Caki2 (cell line): Measurements from ENCODE around the gene DOCK1. TPM values are rescaled to one million over a fixed set of nuclear protein-coding genes. Genes with fewer than 3 reads are reported as not detected.

ENCODE experiments used
- DNase-seq: peaks from one replicate; pipeline ENCODE4 v3.0.0-alpha.2; 2015; ENCODE audit warnings: low read depth
- in situ Hi-C: cut with HindIII; loops from 2 replicates; pipeline ENCODE4 v1.10.0; 2016; ENCODE audit warnings: low sequenced_read_pairs, low pct_unique_long_range_greater_than_20kb, mixed read lengths
- total RNA-seq: library from RNA; depleted of rRNA; stranded (reverse); fragments of >200 nt; shearing (Covaris generic); gene quantifications from 2 replicates; pipeline ENCODE4 v1.2.3, GENCODE V29; 2014; ENCODE audit warnings: low replicate concordance

Gene DOCK1
- total RNA-seq, 1 experiment from 2014 or later: 17.1 TPM

- in situ Hi-C loops: no loop called here
- no peak for DNase-seq
Measured at GRCh38 chr10:127157506-127158200, 252.4 kb downstream of the DOCK1 start.

DNA sequence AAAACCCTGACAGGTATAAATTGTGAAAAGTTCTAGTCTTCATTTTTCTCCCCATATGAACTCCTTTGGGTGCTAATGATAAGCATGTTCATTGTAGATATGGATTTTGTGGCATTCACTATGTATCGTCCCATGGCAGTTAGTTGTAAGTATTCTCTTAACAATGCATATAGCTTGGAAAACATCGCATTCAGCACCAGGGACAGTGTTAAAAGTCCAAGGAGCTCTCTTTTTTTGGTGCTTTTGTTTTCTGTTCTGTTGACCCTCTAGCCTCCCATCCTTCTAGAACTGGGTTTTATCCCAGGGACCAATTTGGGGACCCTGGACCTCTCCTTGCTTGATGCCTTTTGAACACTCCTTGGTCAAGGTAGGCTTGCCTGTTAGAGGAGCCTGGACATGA lies 253.4 kb downstream of the DOCK1 start:
- no peak for DNase-seq
- in situ Hi-C loops: no loop called here

DNA sequence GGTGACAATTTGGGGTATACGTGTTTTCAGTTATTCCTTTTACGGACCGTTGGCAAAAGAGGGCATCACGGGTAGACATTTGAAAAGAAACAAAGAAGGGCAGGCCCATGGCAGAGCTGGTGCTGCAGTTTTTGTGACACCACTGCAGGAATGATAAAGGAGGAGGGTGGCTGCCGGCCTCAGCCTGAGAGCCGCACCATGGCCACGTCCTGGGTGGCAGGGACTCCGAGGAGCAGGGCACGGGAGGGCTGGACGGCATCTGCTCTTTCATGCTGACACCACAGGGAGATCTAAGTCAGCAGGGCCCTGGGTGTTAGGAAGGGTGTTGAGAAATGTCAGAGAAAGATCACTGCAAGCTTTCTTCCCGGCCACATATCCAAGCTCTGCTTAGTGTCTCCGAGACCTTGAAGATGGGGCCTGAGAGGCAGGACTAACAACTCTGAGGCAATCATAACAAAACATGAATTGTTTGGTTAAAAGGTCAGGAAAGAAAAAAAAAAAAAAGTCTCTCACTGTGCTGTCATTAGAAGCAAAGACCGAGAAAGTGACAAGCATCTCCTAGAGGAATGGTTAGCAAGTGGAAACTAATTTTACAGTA lies 254.5 kb downstream of the DOCK1 start:
- in situ Hi-C loops: no loop called here
- no peak for DNase-seq

GRCh38 chr10:127161482-127161881 lies 256.3 kb downstream of the DOCK1 start:
- DNase-seq: no peak
- in situ Hi-C loops: no loop called here

DNA sequence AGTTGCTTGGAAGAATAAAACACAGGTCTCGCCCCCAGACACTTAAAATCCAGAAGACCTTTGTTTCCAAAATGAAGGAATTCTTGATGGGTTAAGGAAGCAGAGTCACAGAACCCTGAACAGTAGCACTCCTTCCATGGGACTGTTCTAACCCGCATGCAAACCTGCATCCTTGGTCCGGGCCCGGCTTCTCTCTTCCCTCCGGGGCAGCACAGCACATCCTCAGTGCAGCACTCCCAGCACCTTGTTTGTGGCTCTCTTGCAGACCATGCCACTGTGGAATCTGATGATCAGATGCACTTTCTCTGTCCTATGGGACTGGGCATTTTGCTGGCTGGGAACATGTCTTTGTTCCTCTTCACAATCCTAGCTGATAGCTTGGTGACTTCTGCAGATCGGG lies 257.6 kb downstream of the DOCK1 start:
- DNase-seq: no peak
- in situ Hi-C loops: no loop called here

DNA sequence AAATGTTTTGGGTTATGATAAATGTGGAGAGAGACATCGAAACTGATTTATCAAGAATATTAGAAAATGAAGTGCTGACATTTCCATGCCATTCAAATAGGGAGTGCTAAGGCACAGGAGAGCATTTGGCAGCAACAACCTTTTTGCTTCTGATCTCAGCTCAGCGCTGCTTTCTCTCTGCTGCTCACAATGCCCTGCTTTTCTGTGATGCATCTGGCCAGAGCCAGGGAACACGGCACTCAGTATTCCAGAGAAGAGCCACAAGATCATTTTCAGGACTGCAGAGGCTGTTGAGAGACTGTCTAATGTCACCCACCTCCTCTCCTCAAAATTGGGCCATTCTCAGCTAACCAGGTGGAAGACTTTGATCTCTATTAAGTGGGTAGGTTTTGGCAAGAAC lies 263.0 kb downstream of the DOCK1 start:
- no peak for DNase-seq
- in situ Hi-C loops: no loop called here

DNA sequence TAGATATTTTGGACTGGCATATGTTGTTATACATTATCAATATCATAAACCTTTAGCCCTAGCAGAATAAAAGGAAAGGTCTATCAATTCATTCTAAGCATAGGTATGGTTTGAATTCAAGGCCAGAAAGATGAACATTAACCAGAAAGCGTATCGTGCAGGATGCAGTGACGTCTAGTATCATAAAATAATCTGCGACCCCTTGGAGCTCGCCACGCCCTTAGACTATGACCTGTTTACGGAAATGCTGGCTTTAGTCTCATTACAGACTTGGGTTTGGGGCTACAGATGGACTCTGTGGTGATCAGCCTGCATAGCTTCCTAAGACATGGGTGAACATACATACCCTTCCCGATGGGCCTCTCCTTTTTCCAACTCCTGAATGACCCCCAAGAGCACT lies 269.6 kb downstream of the DOCK1 start:
- in situ Hi-C loops: no loop called here
- no peak for DNase-seq

GRCh38 chr10:127175357-127176110 lies 270.3 kb downstream of the DOCK1 start:
- in situ Hi-C loops: no loop called here
- no peak for DNase-seq

GRCh38 chr10:127176649-127177048 lies 271.4 kb downstream of the DOCK1 start:
- no peak for DNase-seq
- in situ Hi-C loops: no loop called here

GRCh38 chr10:127179612-127180250 lies 274.5 kb downstream of the DOCK1 start:
- in situ Hi-C loops: no loop called here
- DNase-seq: no peak

DNA sequence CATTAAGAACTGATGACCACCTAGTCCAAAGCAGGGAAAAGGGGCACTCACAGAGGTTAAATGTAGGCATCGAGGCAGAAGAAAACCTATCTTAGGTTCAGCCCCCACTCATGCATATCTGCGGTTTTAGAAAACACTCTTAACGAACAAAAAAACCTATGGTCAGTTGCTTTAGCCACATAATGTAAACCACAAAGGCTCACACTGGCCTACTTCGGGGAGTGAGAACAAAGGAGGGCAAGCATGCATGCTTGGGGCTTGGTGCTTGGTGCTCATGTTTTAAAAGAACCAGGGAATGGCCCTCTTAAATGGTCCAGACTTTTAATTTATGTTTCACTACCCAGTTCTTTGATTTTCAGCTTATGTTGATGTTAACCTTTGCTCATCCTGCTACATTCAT lies 276.9 kb downstream of the DOCK1 start:
- no peak for DNase-seq
- in situ Hi-C loops: no loop called here

GRCh38 chr10:127184582-127184981 lies 279.4 kb downstream of the DOCK1 start:
- no peak for DNase-seq
- in situ Hi-C loops: no loop called here

DNA sequence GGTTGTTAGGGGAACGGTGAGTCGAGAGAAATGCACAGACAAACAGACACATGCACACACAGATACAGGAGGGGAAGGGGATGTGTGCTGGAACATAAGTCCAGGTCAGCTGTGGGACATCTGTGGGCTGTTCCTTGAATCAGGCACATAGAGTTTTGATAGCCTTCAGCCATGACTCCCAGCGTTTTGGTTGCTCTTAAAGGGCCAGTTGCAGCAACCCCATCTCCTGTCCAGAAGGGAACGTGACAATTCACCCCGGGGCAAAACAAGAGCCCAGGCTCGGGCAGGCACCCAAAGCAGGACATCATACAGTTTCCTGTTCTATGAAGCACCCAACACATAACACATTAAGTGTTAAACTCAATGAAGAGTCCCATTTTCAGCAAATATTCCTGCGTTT lies 281.6 kb downstream of the DOCK1 start:
- no peak for DNase-seq
- in situ Hi-C loops: no loop called here

DNA sequence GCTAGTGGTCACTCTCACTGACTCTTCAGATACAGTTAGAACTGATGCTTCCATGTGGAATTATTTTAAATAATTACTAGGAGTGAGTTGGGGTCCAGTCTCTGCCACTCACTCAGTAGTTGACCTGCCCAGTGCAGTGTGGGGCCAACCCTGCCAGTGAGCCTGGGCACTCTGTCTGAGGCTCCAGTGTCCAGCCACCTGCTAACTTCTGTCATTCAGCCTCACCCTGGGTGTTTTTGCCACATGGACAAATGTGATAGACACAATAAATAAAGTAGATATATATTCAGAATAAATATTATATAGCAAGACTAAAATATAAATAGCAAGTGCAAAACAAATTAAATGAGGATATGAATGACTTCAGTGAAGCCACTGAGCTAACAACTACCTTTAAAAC lies 284.0 kb downstream of the DOCK1 start:
- no peak for DNase-seq
- in situ Hi-C loops: no loop called here

DNA sequence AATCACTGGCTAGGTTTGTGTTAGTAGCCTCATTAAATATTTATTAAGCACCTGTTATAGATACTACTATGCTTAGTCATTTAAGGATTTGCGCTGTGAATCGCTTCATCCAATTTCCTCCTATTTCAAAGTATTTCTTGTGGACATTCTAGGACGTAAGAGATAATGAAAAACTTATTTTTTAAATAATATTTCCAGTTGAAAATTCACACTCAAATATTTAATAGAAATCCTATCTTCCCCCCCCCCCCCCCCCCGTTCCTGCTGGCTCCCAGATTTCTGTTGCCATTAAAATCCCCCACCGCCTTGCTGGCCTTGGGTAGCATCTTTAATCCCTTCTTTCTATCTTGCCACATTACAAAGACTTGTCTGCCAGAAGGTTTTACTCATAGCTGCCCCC lies 285.2 kb downstream of the DOCK1 start:
- in situ Hi-C loops: no loop called here
- no peak for DNase-seq

DNA sequence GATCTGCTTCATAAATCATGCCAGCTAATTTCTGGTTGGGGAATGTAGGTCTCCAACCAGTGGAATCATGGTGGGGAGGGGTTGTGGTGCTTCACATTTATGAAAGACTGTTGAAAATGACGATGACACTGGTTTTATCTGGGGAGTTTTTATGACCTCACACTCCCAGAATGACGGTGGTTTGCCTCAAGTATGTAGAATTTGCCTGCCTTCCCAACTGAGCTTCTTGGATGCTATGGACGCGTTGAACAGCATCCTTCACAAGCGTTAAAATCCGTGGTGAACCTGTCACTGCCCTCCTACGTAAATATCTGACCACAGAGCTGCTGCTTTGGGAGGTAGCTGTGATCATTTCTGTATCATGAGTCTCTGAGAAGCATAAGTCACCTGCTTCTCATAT lies 287.9 kb downstream of the DOCK1 start:
- in situ Hi-C loops: no loop called here

DNA sequence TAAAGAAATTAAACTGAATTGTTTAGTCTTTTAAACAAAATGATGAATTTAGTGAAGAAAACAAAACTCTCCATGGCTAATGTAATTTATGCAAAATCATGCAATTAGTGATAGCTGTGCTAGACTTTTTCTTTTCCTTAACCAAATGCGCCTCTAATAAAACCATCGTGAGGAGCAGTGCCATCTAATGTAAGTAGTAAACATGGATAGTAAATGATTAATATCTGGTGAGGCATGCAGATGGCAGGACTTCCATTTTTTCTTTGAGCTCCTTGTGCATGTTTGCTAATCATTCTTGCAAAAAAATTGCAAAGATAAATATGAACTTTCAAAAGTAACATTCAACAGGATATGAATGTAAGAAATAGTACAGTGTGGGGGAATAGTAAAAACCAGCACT lies 288.9 kb downstream of the DOCK1 start:
- in situ Hi-C loops: no loop called here
- DNase-seq: no peak

More for the DNA sequence above, 287.9 kb downstream of the DOCK1 start:
- DNase-seq: no peak

DNA sequence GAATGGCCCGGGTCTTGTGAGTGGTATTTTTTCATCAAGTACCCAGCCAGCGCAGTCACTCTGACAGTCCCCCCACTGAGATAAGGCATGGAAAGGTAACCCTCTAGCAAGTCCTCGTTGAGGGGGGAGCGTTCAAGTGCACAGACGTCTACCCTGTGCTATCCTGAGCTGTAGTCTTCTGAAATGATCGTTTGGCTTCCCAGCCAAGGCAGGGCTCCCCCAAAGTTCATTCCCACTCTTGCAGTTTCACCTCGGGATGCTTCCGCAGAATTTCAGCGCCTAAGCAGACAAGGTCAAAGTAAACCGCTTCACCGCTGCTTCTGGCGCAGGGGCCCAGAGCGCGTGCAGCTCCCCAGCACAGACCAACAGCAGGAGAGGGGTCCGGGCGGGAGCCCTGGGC lies 289.4 kb downstream of the DOCK1 start:
- in situ Hi-C loops: no loop called here

GRCh38 chr10:127195041-127195506 lies 289.8 kb downstream of the DOCK1 start:
- no peak for DNase-seq
- in situ Hi-C loops: no loop called here

More for the DNA sequence above, 289.4 kb downstream of the DOCK1 start:
- DNase-seq: no peak
